HG02943 (cell line): ENCODE results near the gene CSNK2A1.

ENCODE experiments used
- ATAC-seq: cut with Tn5 transposase; IDR thresholded peaks from one replicate; pipeline ENCODE4 v1.9.1; 2021; ENCODE audit warnings: mild to moderate bottlenecking, low read depth, moderate library complexity; ENCODE audit not compliant: unreplicated experiment

Gene CSNK2A1

DNA sequence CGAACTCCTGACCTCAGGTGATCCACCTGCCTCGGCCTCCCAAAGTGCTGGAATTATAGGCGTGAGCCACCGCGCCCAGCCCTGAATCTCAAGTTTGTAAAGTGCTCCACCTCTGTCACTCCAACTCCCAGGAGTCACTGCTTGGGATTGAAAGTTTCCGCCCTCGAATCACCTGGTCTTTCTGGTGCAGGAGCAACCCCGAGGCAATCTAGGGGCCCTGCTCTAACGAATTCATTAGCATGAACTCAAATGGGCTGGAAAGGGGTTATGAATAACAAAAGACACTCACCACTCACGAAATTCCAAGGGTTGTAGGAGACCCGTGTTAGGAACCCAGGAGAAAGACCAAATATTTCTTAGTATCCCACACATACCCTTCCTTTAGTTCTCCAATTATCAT is 109.4 kb downstream of the CSNK2A1 start:
- no peak for ATAC-seq

DNA sequence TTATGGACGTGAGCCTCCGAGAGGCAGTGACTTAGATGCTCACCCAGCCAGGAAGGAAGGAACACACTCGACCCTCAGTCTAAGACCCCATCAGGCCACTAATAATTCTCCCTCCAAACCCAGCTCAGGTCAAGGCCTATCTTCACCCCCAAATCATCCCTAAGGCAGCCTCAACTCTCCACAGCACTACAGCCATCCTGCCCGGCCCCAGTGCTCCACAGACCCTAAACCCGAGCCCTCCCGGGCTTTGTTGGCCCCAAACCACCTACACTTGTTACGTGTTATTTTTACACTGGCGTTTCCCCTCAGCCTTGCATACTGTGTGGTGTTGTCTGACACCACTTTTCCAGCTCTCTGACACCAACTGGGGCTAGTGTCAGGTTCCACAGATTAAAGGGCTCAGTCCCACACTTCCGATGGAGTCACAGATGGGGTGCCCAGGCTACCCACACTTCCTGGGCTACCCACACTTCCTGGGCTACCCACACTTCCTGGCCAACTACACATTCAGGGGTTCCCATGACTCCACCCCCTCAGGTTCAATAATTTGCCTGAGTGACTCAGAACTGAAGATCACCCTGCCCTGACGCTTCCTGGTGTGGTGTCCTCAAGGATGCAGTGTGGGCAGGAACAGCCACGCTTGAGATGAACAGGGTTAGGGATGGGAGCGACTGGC is 110.2 kb downstream of the CSNK2A1 start:
- ATAC-seq = peak; percentile 66

DNA sequence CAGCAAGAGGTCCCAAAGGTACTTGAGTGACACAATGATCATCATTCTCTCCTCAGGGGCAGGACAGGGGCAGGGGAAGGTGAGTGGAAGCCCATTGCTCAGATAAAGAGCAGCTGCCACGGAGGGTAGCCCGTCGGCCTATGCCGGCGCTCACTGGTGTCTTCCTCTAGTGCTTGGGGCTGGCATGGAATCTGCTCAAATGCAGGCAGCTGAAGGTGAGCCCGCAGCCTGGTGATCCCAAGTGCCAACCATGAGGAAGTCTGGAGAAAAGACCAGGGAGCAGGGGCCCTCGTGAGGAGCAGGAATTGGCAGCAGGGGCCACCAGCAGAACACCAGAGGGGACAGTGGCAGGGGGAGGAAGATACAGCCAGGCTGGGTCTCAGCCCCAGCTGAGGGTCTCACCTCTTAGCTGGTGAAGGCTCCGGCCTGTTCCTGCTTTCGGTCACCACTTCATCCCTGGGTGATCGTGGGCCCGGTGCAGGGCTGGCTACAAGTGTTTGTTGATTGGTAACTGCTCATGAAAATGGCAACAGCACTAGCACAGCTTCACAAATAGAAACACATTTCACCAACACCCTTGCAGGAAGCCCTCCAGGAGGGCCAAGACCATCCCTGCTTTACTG is 110.8 kb downstream of the CSNK2A1 start:
- no peak for ATAC-seq

DNA sequence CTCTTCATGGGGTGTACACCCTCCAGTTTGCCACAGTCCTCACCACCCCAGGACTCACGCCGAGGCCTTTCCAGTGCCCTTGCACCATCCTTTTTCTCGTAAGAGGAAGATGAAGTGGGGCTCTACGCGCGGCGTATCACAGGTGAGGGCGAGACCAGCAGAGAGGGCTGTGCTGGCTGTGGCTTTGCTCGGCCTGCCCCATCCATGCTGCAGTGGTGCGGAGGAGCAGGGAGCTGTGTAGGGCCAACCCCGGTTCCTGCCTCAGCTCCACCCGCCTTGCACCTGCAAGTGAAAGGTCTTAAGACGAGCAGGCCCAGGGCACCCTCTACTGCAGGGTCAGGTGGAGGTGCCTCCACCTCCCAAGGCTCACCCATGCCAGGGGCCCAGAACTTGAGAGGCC is 111.4 kb downstream of the CSNK2A1 start:
- no peak for ATAC-seq

DNA sequence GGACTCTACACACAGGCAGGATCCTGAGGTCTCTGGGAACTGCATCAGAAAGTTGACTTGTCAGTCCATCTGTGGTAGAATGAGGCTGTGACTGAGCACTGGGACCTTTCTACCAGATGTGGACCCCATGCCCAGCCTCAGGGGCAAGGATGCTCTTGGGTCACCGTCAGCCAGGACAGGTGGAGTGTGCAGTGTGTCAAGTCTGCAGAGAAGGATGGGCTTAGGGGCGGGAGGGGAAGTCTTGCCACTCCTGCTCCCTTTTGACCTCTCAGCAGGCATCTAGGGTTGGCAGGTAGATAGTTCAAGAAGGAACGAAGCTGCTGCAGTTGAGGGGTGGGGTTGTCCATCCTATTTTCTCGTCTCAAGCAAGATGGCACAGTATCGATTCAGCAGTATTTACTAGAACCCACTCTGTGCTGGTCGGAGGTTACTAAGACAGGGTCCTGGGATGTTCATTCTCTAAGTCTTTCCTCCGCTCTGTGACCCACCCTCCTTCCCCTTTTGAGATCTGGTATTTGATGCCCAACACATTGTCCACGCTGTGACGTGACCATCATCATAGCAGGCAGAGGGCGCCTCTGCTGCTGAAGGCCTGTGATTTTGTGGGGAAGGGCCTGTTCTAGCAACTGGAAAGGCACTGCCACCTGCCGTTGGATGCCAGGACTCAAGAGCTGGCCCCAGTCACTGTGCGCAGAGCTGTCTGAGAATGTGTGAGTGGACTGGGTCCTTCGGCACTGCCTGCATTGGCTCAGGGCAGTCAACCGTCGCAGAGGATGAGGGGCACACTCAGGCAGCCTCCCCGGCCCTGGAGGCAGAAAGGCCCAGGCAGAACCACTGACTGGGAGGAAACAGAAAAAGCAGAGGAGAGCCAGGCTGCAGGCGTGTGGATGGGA is 112.3 kb downstream of the CSNK2A1 start:
- no peak for ATAC-seq

DNA sequence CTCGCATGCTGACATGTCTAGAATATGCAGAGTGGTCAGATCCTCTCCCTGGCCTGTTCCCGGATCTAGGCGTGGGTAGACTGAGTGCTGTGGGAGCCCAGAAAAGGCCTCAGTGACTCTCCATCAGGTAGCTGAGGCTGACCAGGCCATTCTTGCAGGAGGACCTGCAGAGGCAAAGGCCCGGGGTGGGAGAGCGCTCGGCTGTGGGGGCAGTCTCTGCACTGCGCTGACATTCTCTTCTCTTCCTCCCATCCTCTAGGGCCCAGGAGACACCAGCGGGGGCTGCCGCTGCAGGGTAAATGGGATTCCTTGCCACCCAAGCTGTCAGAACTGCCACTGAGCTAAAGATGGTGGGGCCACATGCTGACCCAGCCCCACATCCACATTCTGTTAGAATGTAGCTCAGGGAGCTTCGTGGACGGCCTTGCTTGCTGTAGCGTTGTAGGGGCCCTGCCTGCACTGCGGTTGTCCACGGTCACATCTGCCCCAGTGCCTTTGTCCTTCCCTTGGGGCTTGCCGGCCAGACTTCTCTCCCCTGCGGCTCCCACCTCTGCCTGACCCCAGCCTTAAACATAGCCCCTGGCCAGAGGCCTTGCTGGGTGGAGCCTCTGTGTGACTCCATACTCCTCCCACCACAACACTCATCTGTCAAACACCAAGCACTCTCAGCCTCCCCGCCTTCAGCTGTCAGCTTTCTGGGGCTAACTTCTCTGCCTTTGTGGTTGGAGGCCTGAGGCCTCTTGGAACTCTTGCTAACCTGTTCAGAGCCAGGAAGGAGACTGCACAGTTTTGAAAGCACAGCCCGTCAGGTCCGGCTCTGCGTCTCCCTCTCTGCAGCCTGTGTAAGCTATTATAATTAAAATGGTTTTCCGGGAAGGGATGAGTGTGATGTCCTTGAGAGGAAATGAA is 113.2 kb downstream of the CSNK2A1 start:
- ATAC-seq = no peak

DNA sequence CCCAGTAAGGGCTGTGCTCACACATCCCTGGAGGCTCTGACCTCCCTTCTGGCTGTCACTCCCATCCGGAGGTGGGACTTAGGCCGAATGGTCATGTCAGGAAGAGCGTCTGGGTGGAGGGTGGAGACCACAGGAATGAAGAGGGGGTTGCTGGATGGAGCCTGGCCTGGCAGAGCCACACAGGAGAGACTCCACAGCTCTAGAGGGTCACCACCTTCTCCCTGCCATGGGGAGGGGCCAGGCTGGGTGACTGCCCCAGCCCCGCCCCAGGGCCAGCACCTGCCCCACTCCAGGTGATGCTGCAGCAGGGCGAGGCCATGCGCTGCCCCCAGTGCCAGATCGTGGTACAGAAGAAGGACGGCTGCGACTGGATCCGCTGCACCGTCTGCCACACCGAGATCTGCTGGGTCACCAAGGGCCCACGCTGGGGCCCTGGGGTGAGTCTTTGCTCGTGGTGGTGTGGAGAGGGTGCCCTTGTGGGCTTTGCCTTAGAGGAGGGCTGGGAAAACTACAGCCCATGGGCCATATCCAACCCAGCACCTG is 114.9 kb downstream of the CSNK2A1 start:
- ATAC-seq = no peak

DNA sequence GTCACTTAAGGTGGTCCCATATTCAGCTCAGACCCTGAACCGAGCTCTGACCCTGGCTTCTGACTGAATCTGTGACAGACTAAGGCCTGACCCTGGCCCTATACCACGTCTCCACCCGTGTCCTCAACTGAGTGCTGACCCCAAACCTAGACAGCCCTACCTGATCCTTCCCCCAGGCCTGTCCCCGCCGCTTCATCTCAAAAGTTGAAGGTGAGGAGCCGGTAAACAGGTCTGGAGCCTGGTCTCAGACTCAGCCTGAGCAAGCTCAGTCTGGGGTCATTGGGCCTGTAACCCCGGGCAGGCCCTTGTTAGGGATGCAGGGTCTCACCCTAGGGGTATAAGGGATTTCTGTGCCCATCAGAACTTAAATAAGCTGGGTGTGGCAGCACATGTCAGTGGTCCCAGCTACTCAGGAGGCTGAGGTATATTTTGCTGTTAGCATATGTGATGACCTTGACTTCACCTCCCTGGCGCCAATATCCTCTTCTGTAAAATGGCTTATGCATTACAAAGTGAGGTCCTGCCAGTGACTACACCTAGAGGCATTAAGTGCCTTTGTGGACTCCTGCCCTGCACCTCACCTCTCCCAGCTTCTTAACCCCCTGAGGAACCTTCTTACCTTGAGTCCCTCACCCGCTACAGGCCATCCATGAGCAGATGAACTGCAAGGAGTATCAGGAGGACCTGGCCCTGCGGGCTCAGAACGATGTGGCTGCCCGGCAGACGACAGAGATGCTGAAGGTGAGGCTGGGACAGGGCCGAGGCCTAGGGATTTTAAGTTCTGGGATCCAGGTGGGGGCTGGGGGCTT is 115.5 kb downstream of the CSNK2A1 start:
- ATAC-seq = no peak

DNA sequence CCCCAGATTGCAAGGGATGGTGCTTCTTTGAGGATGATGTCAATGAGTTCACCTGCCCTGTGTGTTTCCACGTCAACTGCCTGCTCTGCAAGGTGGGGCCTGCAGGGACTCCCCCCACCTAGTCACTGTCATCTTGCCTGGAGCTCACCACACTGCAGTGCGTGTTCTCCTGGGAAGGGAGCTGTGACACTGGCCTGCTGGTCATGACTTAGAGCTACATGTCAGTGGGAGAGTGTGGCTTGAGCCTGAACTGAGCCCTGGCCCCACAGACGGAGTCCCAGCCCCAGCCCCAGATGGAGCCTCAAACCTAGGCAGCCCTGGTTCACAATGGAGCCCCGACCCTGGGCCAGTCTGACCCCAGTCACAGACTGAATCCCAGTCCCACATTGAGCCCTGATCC is 116.2 kb downstream of the CSNK2A1 start:
- ATAC-seq = no peak

DNA sequence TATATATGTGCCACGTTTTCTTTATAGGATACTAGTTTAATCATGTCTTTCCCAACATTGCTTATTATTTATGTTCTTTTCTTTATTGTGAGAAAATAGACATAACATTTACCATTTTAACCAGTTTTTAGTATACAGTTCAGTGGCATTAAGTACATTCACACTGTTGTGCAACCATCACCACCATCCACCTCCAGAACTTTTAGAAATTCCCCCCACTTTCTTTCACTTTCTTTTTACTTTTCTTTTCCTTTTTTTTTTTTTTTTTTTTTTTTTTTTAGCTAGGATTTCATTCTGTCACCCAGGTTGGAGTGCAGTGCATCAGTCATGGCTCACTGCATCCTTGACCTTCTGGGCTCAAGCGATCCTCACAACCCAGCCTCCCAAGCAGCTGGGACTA is 117.0 kb downstream of the CSNK2A1 start:
- no peak for ATAC-seq
